VCaP (cell line): ENCODE measurements around the gene CWF19L1.

Source experiments
- H3K27ac ChIP-seq: fragments of 450-650 bp; 2 replicates; pipeline ENCODE4 v1.5.1; 2017
- CTCF ChIP-seq: fragments of 450-650 bp; conservative IDR thresholded peaks from 2 replicates; pipeline ENCODE4 v1.5.1; 2017; ENCODE audit warnings: mild to moderate bottlenecking, moderate library complexity

Gene CWF19L1

GRCh38 chr10:100184840-100185239 is 82.6 kb downstream of the CWF19L1 start:
- peak overlapping the region; percentile 88 for H3K27ac ChIP-seq
- no peak for TF ChIP-seq CTCF

GRCh38 chr10:100184426-100184825 is 83.0 kb downstream of the CWF19L1 start:
- TF ChIP-seq CTCF: no peak
- H3K27ac ChIP-seq: peak overlapping the region; percentile 88

- H3K27ac ChIP-seq: peak overlapping the region; percentile 88
- TF ChIP-seq CTCF: no peak
Measured at GRCh38 chr10:100183481-100183880, 84.0 kb downstream of the CWF19L1 start.

- H3K27ac ChIP-seq: peak overlapping the region; percentile 88
- TF ChIP-seq CTCF: no peak
Measured at GRCh38 chr10:100182908-100183307, 84.5 kb downstream of the CWF19L1 start.
